GM19463 (cell line): ENCODE data around the gene FUT6.
"Not testable (repeated sequence)": the region's sequence is repeated elsewhere in the genome, so short reads cannot be mapped to it uniquely, and the experiment has no call there.

ENCODE experiments used
- ATAC-seq: cut with Tn5 transposase; IDR thresholded peaks from one replicate; pipeline ENCODE4 v1.9.1; 2021; ENCODE audit warnings: mild to moderate bottlenecking, moderate library complexity; ENCODE audit not compliant: unreplicated experiment

FUT6 gene

DNA sequence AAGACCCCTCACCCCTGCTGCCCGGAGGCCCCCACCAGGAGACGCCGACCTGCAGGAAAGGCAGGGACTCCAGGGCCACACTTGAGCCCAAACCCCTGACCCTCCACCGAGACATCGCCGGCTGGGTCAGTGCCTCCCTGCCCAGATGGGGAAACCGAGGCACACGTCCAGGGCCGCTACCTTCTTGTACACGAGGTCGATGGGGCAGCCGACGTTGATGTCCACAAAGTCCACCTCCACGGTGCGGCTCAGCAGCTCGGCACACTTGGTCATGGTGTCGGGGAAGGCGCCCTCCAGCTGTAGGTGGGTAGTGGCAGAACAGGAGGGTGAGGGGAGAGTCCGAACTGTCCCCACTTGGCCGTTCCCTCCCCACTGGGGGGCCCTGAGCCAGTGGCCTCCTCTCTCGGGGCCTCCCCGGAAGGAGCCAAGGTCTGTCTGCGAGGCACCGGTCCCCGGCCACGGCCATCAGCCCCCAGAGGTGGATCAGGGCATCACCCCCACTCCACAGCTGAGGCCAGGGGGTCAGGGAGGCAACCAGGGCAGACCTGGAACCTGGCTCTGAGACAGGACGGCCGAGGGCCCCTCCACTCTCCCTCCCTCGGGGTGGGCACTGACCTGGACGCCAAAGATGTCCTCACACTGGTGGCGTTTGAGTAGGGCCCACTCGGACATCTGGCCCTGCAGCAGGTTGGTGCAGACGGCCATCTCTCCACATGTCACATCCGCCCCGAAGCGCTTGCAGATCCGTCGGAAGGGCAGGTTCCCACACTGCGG is 51.9 kb downstream of the FUT6 start:
- no peak for ATAC-seq

DNA sequence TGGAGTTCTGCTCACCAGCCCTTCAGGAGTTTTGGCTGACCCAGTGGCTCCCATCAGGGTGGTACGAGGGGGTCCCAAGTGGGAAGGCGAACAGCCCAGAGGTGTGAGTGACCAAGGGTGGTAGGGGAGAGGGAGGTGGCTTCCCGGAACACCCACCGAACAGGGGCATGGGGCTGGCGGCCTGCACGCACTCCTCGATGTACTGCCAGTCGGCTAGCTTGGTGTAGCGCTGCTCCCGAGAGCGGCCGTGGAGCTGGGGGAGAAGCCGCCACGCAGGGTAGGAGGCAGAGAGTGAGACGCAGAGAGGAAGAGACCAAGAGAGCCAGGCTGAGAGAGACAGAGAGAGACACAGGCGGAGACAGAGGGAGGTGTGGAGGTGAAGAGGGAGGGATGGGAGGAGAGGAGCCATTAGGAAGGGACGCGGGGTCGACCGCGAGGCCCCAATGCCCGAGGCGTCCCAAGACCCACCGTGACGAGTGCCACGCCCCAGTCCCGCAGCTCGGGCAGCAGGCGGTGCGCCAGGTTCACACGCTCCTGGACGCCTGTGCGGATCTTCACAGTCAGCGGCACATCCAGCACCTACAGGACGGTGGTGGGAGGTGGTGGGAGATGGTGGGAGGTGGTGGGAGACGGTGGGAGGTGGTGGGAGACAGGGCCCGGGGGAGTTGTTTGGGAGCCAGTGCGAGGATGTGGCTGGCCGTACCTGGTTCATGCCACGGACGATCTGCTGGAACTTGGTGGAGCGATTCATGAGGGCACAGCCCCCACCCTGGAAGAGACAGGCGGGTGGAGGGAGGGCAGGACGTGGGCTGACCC is 52.7 kb downstream of the FUT6 start:
- no peak for ATAC-seq

DNA sequence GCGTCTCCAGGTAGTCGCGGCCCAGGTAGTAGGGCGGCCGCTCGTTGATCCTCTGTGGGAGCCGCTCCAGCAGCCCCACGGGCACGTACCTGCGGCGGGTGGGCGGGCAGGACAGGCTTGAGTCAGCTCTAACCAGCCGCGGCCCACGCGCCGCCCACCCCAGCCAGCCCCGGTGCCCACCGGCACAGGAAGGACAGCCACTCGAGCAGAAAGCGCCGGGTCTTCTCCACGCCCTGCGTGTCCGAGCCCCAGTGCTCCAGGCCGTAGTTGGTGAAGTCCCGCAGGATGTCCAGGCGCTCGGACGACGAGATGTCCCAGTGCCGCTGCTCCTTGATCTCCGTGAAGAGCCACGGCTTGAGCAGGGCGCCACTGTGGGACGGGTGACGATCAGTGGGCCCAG is 54.1 kb downstream of the FUT6 start:
- ATAC-seq, result no peak

DNA sequence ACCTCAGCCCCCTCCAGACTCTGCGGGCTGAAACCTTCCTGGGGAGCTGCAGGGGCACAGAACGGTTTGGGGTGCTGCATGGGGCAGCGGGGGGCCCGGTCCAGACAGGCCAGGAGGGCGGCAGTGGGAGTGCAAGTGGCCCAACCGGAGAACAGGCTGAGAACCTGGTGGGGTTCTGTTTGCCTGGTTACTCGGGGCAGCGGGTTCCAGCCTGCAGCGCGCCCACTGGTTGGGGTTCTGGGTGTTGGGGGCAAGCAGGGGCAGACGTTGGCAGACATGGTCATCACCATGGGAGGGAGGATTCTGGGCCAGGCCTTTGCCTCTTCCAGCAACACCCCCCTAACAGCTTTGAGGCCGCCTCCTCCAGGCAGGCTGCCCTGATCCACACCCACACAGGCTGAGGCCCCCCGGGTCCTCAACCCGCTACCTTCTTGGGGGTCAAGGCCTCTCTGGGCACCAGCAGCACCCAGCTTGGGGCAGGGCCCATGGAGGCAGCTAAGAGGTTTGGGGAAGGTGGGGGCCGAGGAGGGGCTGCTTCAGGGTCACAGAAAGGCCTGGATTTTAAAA is 54.8 kb downstream of the FUT6 start, which contains the start of gene PRR22:
TSS of gene PRR22 (minus strand) at position 166 of the 567 bp plus-strand sequence. CDS start at position 80, 86 bp downstream.
- no peak for ATAC-seq

DNA sequence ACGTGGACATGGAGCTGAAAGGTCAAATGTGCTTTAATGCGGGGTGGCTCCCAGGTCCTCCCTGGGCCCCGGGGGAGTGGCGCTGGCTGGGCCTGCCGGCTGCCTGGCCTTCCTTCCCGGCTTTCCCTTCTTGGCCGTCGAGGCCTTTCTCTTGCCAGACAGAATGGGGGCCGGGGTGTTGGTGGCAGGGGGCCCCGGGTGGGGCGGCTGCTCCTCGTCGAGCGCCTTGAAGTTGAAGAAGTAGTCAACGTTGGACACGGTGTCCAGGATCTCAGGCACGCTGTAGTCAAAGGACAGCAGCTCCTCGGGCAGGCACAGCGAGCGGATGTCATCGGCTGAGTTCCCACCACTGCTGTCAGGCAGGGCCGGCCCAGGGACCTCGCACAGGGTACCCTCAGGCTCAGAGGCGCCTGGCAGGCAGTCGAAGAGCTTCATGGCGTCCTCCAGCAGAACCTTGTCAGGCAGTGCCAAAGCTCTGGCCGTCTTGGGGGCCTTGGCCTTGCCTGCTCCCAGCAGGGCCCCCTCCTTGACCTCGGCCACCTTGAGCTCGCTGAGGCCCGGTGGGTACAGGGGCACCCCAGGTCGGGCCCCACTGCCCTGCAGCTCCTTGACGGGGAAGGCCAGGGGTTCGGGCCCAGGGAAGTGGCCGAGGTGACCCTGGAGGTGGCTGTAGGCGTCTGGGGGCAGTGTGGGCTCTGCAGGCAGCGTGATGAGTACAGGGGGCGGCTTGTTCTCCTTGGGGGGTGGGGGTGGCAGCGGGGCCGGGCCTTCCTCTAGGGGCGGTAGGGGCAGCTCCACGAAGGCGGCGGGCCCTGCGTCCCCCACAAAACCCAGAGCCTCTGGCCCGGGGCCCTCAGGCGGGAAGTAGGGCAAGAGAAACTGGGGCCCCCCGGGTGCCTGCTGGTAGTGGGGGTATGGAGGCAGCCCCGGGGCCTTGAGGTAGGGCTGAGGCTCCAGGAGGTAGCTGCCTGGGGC is 56.3 kb downstream of the FUT6 start:
- no peak for ATAC-seq

DNA sequence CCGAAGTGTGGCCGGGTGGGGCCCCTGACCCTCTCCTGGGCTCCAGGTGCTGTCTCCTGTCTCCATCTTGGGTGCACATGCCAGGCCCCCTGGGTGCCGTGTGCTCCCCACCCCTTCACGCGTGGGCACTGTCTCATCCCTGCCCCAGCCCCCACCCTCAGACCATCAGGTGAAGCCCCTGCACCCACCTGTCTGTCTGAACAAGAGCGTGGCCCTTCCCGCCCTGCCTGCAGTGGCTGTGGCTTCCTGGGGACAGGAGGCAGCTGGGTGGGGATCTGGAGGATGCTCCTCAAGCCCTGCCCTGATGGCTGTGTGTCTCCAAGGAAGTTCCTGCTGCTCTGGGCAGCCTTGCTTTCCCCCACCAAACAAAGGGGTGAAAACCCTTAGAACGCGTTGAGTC is 57.2 kb downstream of the FUT6 start:
- no peak for ATAC-seq

DNA sequence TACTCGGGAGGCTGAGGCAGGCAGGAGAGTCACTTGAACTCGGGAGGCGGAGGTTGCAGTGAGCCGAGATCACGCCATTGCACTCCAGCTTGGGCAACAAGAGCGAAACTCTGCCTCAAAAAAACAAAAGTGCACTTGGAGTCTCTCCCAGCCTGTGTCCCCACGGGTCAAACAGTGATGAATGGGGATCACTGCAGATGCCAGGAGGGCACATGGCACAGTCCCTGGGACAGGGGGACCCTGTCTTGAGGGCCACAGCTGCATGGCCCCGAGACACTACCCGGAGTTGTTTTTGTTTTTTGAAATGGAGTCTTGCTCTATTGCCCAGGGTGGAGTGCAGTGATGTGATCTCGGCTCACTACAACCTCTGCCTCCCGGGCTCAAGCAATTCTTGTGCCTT is 58.6 kb downstream of the FUT6 start:
- ATAC-seq, result not testable (repeated sequence)
